H1 (cell line): Measurements from ENCODE around the gene LUC7L3. TPM values are rescaled to one million over a fixed set of nuclear protein-coding genes. Genes with fewer than 3 reads are reported as not detected.

Source experiments
- CTCF ChIA-PET: fragments of 300-600 bp; sonication (Branson Sonifier 250); formaldehyde crosslinking; loops from one replicate; lab custom pipeline; 2021; ENCODE audit not compliant: partially characterized antibody; lab: Charles Lee
- POLR2A ChIA-PET: fragments of 300-600 bp; sonication (Branson Sonifier 250); formaldehyde crosslinking; loops from one replicate; lab custom pipeline; 2021; ENCODE audit warnings: inconsistent platforms; ENCODE audit not compliant: partially characterized antibody; lab: Charles Lee
- DNase-seq, 2 experiments: peaks; one replicate each; pipeline versions ENCODE4 v3.0.0 to v3.0.0-alpha.2; 2010 to 2022; ENCODE audit warnings: low spot score in 2 of 2, low read depth in 1 of 2, mixed read lengths in 1 of 2
- FAIRE-seq: peaks from 2 replicates; lab custom pipeline; 2011; peaks lifted over from hg19 to GRCh38; lab: Jason Lieb, UNC
- H2AFZ ChIP-seq: 2 replicates; pipeline ENCODE4 v1.8.1; 2012; ENCODE audit warnings: low read length, inconsistent platforms
- H2AK5ac ChIP-seq: 2 replicates; pipeline ENCODE4 v1.6.1; 2013; ENCODE audit warnings: low read depth, low read length
- H2BK120ac ChIP-seq: replicated peaks from 2 replicates; pipeline ENCODE3; 2013; ENCODE audit warnings: low read depth, low read length, inconsistent platforms
- H2BK12ac ChIP-seq: 2 replicates; pipeline ENCODE4 v1.6.1; 2013; ENCODE audit warnings: low read depth, low read length
- H2BK15ac ChIP-seq: 2 replicates; pipeline ENCODE4 v1.6.1; 2013; ENCODE audit warnings: low read length
- H2BK20ac ChIP-seq: 2 replicates; pipeline ENCODE4 v1.6.1; 2013; ENCODE audit warnings: low read length
- H2BK5ac ChIP-seq: 2 replicates; pipeline ENCODE4 v1.6.1; 2013; ENCODE audit warnings: low read depth, low read length
- H3K14ac ChIP-seq: 2 replicates; pipeline ENCODE4 v1.6.1; 2013; ENCODE audit warnings: inconsistent platforms; ENCODE audit not compliant: insufficient read length
- H3K18ac ChIP-seq: 2 replicates; pipeline ENCODE4 v1.6.1; 2013; ENCODE audit warnings: low read length; ENCODE audit errors: extremely low read depth
- H3K23ac ChIP-seq: 2 replicates; pipeline ENCODE4 v1.6.1; 2013; ENCODE audit warnings: inconsistent platforms; ENCODE audit not compliant: insufficient read length
- H3K23me2 ChIP-seq: 2 replicates; pipeline ENCODE4 v1.6.1; 2013; ENCODE audit warnings: low read depth, low read length
- H3K27ac ChIP-seq: 2 replicates; pipeline ENCODE4 v1.6.1; 2011; ENCODE audit warnings: low read depth, low read length, inconsistent platforms
- H3K27me3 ChIP-seq, 4 experiments: replicated peaks in 1 of 4; 1 replicate in 1 of 4; 2 replicates in 3 of 4; pipeline versions ENCODE4 v1.6.1 to v1.8.1; 2011 to 2013; ENCODE audit warnings: low read length in 3 of 4, mild to moderate bottlenecking in 3 of 4, inconsistent platforms in 2 of 4, mixed read lengths in 2 of 4, moderate library complexity in 1 of 4; ENCODE audit not compliant: control insufficient read depth in 3 of 4, insufficient read depth in 3 of 4; ENCODE audit errors: extremely low read depth in 1 of 4
- H3K36me3 ChIP-seq, 4 experiments: 2 replicates each; pipeline versions ENCODE4 v1.6.1 to v1.8.1; 2011 to 2013; ENCODE audit warnings: mild to moderate bottlenecking in 4 of 4, low read length in 3 of 4, moderate library complexity in 2 of 4, control low read depth in 1 of 4, inconsistent platforms in 1 of 4; ENCODE audit not compliant: insufficient read depth in 4 of 4, control insufficient read depth in 2 of 4
- H3K4ac ChIP-seq: replicated peaks from 2 replicates; pipeline ENCODE3; 2013; ENCODE audit warnings: low read length, low read depth, mixed read lengths, inconsistent platforms; ENCODE audit not compliant: insufficient read length
- H3K4me1 ChIP-seq, 4 experiments: replicated peaks in 1 of 4; 1 replicate in 1 of 4; 2 replicates in 3 of 4; pipeline versions ENCODE4 v1.6.1 to v1.8.1; 2011 to 2013; ENCODE audit warnings: low read length in 3 of 4, inconsistent platforms in 2 of 4, mixed read lengths in 1 of 4; ENCODE audit not compliant: insufficient read depth in 4 of 4, control insufficient read depth in 3 of 4
- H3K4me2 ChIP-seq, 2 experiments: 2 replicates each; pipeline versions ENCODE4 v1.6.1 to v1.8.1; 2011 to 2013; ENCODE audit warnings: low read depth in 2 of 2, low read length in 2 of 2, control low read depth in 1 of 2, inconsistent platforms in 1 of 2, mild to moderate bottlenecking in 1 of 2; ENCODE audit not compliant: insufficient read depth in 1 of 2
- H3K4me3 ChIP-seq, 4 experiments: fragments of 200-600, 300-600 bp in 1 of 4; sonication (generic), shearing (Covaris generic), sonication (Bioruptor Twin) in 1 of 4; 2 replicates each; pipeline versions ENCODE4 v1.5.1 to v1.8.1; 2011 to 2016; ENCODE audit warnings: low read length in 4 of 4, low read depth in 3 of 4, control low read depth in 2 of 4, inconsistent platforms in 2 of 4, mild to moderate bottlenecking in 2 of 4, mixed read lengths in 1 of 4, moderate library complexity in 1 of 4; ENCODE audit not compliant: insufficient read depth in 2 of 4; ENCODE audit errors: extremely low read depth in 1 of 4
- H3K56ac ChIP-seq: replicated peaks from 2 replicates; pipeline ENCODE3; 2013; ENCODE audit warnings: low read depth, mild to moderate bottlenecking, mixed read lengths, low read length, inconsistent platforms; ENCODE audit not compliant: insufficient read length
- H3K79me1 ChIP-seq: 2 replicates; pipeline ENCODE4 v1.6.1; 2013; ENCODE audit warnings: low read depth, low read length, control low read depth
- H3K79me2 ChIP-seq, 2 experiments: 2 replicates each; pipeline versions ENCODE4 v1.6.1 to v1.8.1; 2012 to 2013; ENCODE audit warnings: low read length in 2 of 2, mild to moderate bottlenecking in 2 of 2, inconsistent platforms in 1 of 2; ENCODE audit not compliant: insufficient read depth in 2 of 2, control insufficient read depth in 1 of 2
- H3K9ac ChIP-seq, 4 experiments: replicated peaks in 1 of 4; 1 replicate in 1 of 4; 2 replicates in 3 of 4; pipeline versions ENCODE4 v1.6.1 to v1.8.1; 2011 to 2013; ENCODE audit warnings: low read depth in 3 of 4, low read length in 3 of 4, control low read depth in 2 of 4, mild to moderate bottlenecking in 2 of 4, moderate library complexity in 2 of 4, inconsistent platforms in 1 of 4; ENCODE audit errors: extremely low read depth in 1 of 4
- H3K9me3 ChIP-seq, 2 experiments: 2 replicates each; pipeline versions ENCODE4 v1.6.1 to v1.8.1; 2012 to 2013; ENCODE audit warnings: mild to moderate bottlenecking in 2 of 2, moderate library complexity in 2 of 2, control low read depth in 1 of 2, inconsistent platforms in 1 of 2, low read depth in 1 of 2, low read length in 1 of 2, mixed read lengths in 1 of 2; ENCODE audit not compliant: insufficient read depth in 2 of 2
- H4K20me1 ChIP-seq, 2 experiments: replicated peaks in 1 of 2; 2 replicates each; pipeline versions ENCODE3 to v1.8.1; 2011 to 2013; ENCODE audit warnings: inconsistent platforms in 2 of 2, low read length in 2 of 2, mild to moderate bottlenecking in 1 of 2; ENCODE audit not compliant: insufficient read depth in 2 of 2, control insufficient read depth in 1 of 2
- H4K5ac ChIP-seq: 2 replicates; pipeline ENCODE4 v1.6.1; 2013; ENCODE audit warnings: low read length, low read depth, mixed read lengths, inconsistent platforms; ENCODE audit not compliant: insufficient read length
- H4K8ac ChIP-seq: 2 replicates; pipeline ENCODE4 v1.8.0; 2013; ENCODE audit warnings: mild to moderate bottlenecking, moderate library complexity, low read length, inconsistent platforms; ENCODE audit not compliant: insufficient read depth; ENCODE audit errors: extremely low read depth
- H4K91ac ChIP-seq: replicated peaks from 2 replicates; pipeline ENCODE3; 2013; ENCODE audit warnings: low read length, mixed read lengths, inconsistent platforms; ENCODE audit not compliant: insufficient read length
- E2F6 ChIP-seq: IDR thresholded peaks from 2 replicates; pipeline ENCODE4 v1.6.1; 2012; ENCODE audit warnings: inconsistent platforms
- HDAC6 ChIP-seq: IDR thresholded peaks from one replicate; pipeline ENCODE4 v1.7.1; 2012; ENCODE audit warnings: low read depth, mild to moderate bottlenecking, inconsistent platforms, low read length, moderate library complexity
- KDM5A ChIP-seq: fragments of 200-600 bp; IDR thresholded peaks from 2 replicates; pipeline ENCODE4 v1.7.1; 2012; ENCODE audit warnings: mild to moderate bottlenecking, low read length, inconsistent platforms, mixed read lengths
- MAFK ChIP-seq: IDR thresholded peaks from 2 replicates; pipeline ENCODE4 v1.6.1; 2012; ENCODE audit warnings: low read depth, mild to moderate bottlenecking, improper control_type of control experiment, low read length
- NANOG ChIP-seq: IDR thresholded peaks from 2 replicates; pipeline ENCODE4 v1.6.1; 2011; ENCODE audit warnings: low read length, low read depth, mild to moderate bottlenecking, inconsistent platforms; ENCODE audit not compliant: insufficient read depth, poor library complexity, severe bottlenecking
- PHF8 ChIP-seq: fragments of 200-600 bp; sonication (generic); conservative IDR thresholded peaks from 2 replicates; pipeline ENCODE4 v1.7.1; 2012; ENCODE audit warnings: low read depth, mild to moderate bottlenecking, inconsistent platforms, low read length, moderate library complexity
- POU5F1 ChIP-seq: IDR thresholded peaks from 2 replicates; pipeline ENCODE4 v1.6.1; 2011; ENCODE audit warnings: low read depth, mild to moderate bottlenecking, low read length, moderate library complexity
- ZNF274 ChIP-seq: IDR thresholded peaks from 2 replicates; pipeline ENCODE4 v1.7.0; 2012; ENCODE audit warnings: low read length, borderline replicate concordance; ENCODE audit errors: extremely low read depth
- WGBS, 2 experiments: shearing (Covaris generic) in 1 of 2; methylation state at CpG; one replicate each; pipeline versions ENCODE4 v1.1.6 to v1.1.7; 2013 to 2015; ENCODE audit warnings: low lambda C conversion rate in 2 of 2, mixed read lengths in 2 of 2, inconsistent platforms in 1 of 2, low coverage in 1 of 2, missing lambda C conversion rate in 1 of 2; ENCODE audit not compliant: insufficient replicate concordance in 2 of 2, insufficient coverage in 1 of 2, insufficient read length in 1 of 2; ENCODE audit errors: extremely low coverage in 1 of 2, missing lambda C conversion rate in 1 of 2; 5-methylcytosine and 5-hydroxymethylcytosine counted together
- polyA plus RNA-seq, 7 experiments: library from polyadenylated mRNA; depleted of rRNA in 3 of 7; stranded (reverse) in 5 of 7; unstranded in 2 of 7; fragments of >200 nt in 5 of 7; fragments of 200-250 nt in 2 of 7; gene quantifications; 1 replicate in 5 of 7; 2 replicates in 1 of 7; 4 replicates in 1 of 7; pipeline versions ENCODE4 v1.2.1 to v1.2.3, GENCODE V29; 2011 to 2013; ENCODE audit warnings: missing spikeins in 2 of 7, mixed read lengths in 2 of 7
- total RNA-seq: library from RNA; stranded (reverse); fragmentation: NEBNext Ultra II Directional; extraction: Animal tissue kit (Norgen Biotek cat#: 25700); gene quantifications from 2 replicates; pipeline ENCODE4 v1.2.1, GENCODE V29; 2021

The LUC7L3 gene
- total and polyA plus RNA-seq, 2 of the 8 experiments (the other 6 are each of a cell fraction or from before 2014, with no cell fraction given) = 102 to 126 TPM

DNA sequence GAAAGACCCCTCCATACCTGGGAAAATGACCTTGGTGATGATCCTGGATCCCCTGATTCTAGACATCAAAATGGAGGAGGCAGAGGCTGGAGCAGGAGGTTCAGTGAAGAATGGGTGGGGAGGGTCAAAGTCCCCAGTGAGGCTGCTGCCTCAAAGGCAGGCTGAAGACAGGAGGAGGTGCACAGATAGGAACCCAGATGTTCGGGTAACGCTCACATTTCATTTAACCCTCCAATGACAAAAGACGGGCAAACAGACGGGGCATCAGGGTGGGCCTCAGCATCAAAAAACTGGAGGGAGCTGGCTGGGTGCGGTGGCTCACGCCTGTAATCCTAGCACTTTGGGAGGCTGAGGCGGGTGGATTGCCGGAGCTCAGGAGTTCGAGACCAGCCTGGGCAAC is 48.0 kb downstream of the LUC7L3 start, which contains the start of gene ANKRD40CL:
Gene ANKRD40CL (minus strand): TSS at position 73 of the 400 bp plus-strand sequence. CDS start 605 bp downstream, outside the sequence.
- H3K27ac ChIP-seq = no peak within 1 kb of the TSS
- peak within 1 kb of the TSS; percentile 88; the same call in 1 of the 2 replicates for H2BK15ac ChIP-seq
- H3K14ac ChIP-seq = no peak within 1 kb of the TSS
- H2BK5ac ChIP-seq = no peak within 1 kb of the TSS; the same call in 1 of the 2 replicates
- ChIA-PET POLR2A (no interaction called here), CTCF (interaction anchor here (0.6 to 2.9 kb wide), 9 partner anchors 16 to 1091 kb away, joined by 3 to 15 read pairs (median 4); no protein-coding TSS in a partner anchor)
- H4K8ac ChIP-seq = no peak within 1 kb of the TSS
- H2BK120ac ChIP-seq = no peak within 1 kb of the TSS
- TF ChIP-seq HDAC6 (no peak), E2F6 (no peak), MAFK (no peak), ZNF274 (no peak), KDM5A (no peak), PHF8 (no peak), POU5F1 (no peak), NANOG (no peak)
- no peaks in the 10 kb centered on the region for H3K4me1 ChIP-seq
- peak in 1 of 2 experiments; percentile 33 for DNase-seq
- 85% methylated on average over 9 of the region's 9 CpGs; no CpG with 5 or more reads in 1 of the 2 experiments for WGBS, 2 experiments
- no peak for FAIRE-seq
- H3K79me1 ChIP-seq = no peaks in the 10 kb centered on the region
- no peak within 1 kb of the TSS for H3K18ac ChIP-seq
- no peak within 1 kb of the TSS for H2AK5ac ChIP-seq
- no peak within 1 kb of the TSS for H4K5ac ChIP-seq
- H2AFZ ChIP-seq = peak within 1 kb of the TSS; percentile 72
- H4K91ac ChIP-seq = no peak within 1 kb of the TSS
- no peak within 1 kb of the TSS for H3K4me3 ChIP-seq
- no peaks in the 10 kb centered on the region for H3K27me3 ChIP-seq
- no peak within 1 kb of the TSS for H3K23ac ChIP-seq
- no peaks in the 10 kb centered on the region for H3K36me3 ChIP-seq
- no peaks in the 10 kb centered on the region for H3K79me2 ChIP-seq
- no peak within 1 kb of the TSS for H3K9ac ChIP-seq
- H3K4me2 ChIP-seq = no peak within 1 kb of the TSS
- H3K9me3 ChIP-seq = no peaks in the 10 kb centered on the region
- H3K56ac ChIP-seq = no peak within 1 kb of the TSS
- H3K23me2 ChIP-seq = no peaks in the 10 kb centered on the region
- H3K4ac ChIP-seq = no peak within 1 kb of the TSS
- no peak within 1 kb of the TSS for H2BK12ac ChIP-seq
- no peaks in the 10 kb centered on the region for H4K20me1 ChIP-seq
- H2BK20ac ChIP-seq = no peak within 1 kb of the TSS
